ENCODE results near the gene RNF31. TPM values are rescaled to one million over a fixed set of nuclear protein-coding genes. Genes with fewer than 3 reads are reported as not detected.
A peak's percentile ranks its signal among the peaks of the same experiment; 100 is the strongest.

The RNF31 gene
- total and polyA plus RNA-seq, 2 of the 13 experiments (the other 11 are each of a cell fraction or from before 2014, with no cell fraction given), result 48.2 to 86.8 TPM

GRCh38 chr14:24147761-24148428, 597 bp downstream of the RNF31 start (continued):
- TF ChIP-seq ZNF142 (CRISPR knock-in tag; IDR thresholded peaks at IDR 0.05) (peak; percentile 38; the same call in 1 of the 2 replicates), ZNF781 (CRISPR knock-in tag; IDR thresholded peaks at IDR 0.05; ENCODE audit: borderline replicate concordance, not compliant biosample characterization) (peak; percentile 75), ZNF83 (CRISPR knock-in tag; IDR thresholded peaks at IDR 0.05; ENCODE audit: borderline replicate concordance) (peak; percentile 41; the same call in 1 of the 2 replicates), ARNT2 (CRISPR knock-in tag; IDR thresholded peaks at IDR 0.05; ENCODE audit: low read depth) (0 out of 2 replicates have a peak, but pooled peaks have one; percentile 4), REST (IDR thresholded peaks at IDR 0.05; ENCODE audit: borderline replicate concordance in 1 of 2, low read depth in 1 of 2, low read length in 2 of 2) (no peak), ZNF879 (CRISPR knock-in tag; IDR thresholded peaks at IDR 0.05) (no peak)
- TF ChIP-seq, protein P1, sequence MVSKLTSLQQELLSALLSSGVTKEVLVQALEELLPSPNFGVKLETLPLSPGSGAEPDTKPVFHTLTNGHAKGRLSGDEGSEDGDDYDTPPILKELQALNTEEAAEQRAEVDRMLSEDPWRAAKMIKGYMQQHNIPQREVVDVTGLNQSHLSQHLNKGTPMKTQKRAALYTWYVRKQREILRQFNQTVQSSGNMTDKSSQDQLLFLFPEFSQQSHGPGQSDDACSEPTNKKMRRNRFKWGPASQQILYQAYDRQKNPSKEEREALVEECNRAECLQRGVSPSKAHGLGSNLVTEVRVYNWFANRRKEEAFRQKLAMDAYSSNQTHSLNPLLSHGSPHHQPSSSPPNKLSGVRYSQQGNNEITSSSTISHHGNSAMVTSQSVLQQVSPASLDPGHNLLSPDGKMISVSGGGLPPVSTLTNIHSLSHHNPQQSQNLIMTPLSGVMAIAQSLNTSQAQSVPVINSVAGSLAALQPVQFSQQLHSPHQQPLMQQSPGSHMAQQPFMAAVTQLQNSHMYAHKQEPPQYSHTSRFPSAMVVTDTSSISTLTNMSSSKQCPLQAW (CRISPR knock-in tag; IDR thresholded peaks at IDR 0.05), result no peak
- TF ChIP-seq, protein P2, sequence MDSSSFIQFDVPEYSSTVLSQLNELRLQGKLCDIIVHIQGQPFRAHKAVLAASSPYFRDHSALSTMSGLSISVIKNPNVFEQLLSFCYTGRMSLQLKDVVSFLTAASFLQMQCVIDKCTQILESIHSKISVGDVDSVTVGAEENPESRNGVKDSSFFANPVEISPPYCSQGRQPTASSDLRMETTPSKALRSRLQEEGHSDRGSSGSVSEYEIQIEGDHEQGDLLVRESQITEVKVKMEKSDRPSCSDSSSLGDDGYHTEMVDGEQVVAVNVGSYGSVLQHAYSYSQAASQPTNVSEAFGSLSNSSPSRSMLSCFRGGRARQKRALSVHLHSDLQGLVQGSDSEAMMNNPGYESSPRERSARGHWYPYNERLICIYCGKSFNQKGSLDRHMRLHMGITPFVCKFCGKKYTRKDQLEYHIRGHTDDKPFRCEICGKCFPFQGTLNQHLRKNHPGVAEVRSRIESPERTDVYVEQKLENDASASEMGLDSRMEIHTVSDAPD (CRISPR knock-in tag; IDR thresholded peaks at IDR 0.05), result peak; percentile 56; the same call in 1 of the 2 replicates

All from HepG2 (cell line).